KBM-7 (cell line): ENCODE measurements around the gene WIZ.
"Not testable (repeated sequence)": the region's sequence is repeated elsewhere in the genome, so short reads cannot be mapped to it uniquely, and the experiment has no call there.

Source experiments
- DNase-seq: peaks from one replicate; pipeline ENCODE4 v3.0.0-alpha.2; 2015
- in situ Hi-C: fragments of 300-500 bp; cut with MboI; formaldehyde crosslinking; loops from 2 replicates; pipeline ENCODE4 v1.14.3; 2020; ENCODE audit warnings: low sequenced_read_pairs, low pct_unique_long_range_greater_than_20kb, mixed read lengths

Gene WIZ

DNA sequence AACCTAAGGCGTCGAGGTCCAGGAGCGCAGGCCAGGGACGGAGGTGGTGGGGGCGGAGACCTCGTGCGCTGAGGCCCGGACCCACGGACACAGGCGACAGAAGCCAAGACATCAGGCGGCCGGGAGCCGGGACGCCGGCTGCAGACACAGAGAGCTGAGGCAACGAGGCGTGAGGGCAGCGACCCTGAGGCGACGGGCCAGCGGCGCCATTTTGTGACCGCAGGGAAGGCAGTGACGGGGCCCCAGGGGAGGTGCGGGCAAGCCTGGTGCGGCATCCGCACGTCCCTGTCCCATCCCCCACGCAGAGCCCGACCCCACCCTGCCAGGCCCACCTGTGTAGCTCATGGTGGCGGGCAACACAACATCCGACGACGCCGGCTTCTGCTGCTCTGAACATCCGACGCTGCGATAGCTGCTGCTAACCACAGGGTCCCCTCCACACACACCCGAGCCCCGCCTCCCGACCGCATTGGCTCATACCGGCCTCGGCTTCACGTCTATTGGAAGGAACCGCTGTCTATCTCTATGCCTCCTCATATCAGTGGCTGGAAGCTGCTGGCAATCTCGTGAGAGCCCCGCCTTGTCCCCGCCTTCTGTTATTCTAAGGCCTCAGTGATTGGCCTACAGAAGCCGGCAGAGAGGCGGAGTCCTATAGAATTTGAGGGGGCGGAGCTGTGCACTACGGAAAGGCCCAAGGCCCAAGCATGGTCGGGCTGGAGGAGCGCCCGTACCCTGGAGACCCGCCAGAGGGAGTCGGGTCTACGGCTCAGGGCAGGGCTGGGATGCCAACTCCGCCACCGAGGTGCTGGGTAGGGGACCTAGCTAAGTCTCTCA is 31.0 kb downstream of the WIZ start, which contains the start of gene AKAP8L:
AKAP8L (minus strand) TSS at position 410 of the 834 bp plus-strand sequence; CDS start at position 345, 65 bp downstream.
- peak; percentile 100 for DNase-seq
- in situ Hi-C loops: no loop called here

DNA sequence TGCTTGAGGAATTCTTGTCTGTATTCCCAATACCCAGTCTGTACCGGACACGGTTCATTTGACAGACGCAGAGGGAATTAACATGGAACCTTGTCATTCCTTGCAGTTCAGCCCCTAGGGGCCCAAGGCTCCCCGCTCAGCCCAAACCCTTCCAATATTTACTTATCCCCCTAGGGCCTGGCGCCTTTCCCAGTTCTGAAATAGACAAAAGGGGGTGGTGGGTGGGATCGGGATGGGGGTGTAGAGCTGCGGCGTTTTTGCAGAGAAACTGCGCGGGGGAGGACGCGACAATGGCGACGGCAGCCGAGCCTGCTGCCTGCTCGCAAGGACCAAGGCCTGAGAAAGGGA is 31.6 kb downstream of the WIZ start:
- in situ Hi-C loops: no loop called here
- no peak for DNase-seq

DNA sequence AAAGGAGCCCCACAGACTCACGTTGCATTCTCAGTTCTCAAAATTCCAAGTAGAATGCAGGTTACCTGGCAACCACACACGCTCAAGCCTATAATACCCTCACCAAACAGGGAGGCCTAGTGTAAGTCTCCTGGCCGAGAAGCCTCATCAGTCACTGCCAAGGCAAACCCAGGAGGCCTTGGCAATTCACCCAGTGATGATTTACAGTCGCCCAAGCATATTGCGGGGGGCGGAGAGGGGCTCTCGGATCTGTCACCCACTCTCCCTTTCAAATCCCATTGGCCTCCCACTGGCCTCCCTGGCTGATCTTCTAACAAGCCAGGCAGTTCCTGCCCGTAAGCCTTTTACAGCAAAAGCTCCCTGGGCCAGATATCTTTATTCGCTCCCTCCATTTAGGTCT is 32.1 kb downstream of the WIZ start:
- DNase-seq: no peak
- in situ Hi-C loops: no loop called here

DNA sequence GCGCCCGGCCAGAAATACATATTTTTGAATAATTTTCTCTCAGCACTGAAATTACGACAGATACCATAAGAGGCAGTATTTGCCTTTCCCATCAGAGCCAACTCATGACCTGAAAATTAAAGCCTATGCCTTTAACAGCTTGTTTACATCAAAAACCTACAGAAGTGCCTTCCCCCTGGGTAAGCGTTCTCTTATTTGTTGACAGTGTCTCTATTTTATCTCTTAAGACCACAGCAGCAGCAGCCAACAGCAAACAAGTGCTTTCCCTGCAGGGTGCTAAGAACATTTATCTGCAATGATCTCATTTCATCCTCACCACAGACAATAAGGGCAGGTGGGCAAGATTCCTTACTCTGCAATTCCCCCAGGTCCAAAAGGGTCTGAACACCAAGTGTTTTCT is 36.9 kb downstream of the WIZ start:
- DNase-seq: no peak
- in situ Hi-C loops: no loop called here

DNA sequence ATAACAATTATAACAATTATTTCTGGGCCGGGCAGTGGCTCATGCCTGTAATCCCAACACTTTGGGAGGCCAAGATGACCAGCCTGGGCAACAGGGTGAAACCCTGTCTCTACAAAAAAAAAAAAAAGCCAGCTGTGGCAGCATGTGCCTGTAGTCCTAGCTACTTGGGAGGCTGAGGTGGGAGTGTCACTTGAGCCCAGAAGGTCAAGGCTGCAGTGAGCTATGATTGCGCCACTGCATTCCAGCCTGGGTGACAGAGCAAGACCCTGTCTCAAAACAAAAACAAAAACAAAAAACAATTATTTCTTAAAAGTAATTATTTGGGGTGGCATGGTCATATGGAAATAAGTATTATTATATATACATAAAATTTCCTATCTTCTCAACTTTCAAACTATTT is 38.4 kb downstream of the WIZ start:
- in situ Hi-C loops, DNase-seq: not testable (repeated sequence)

DNA sequence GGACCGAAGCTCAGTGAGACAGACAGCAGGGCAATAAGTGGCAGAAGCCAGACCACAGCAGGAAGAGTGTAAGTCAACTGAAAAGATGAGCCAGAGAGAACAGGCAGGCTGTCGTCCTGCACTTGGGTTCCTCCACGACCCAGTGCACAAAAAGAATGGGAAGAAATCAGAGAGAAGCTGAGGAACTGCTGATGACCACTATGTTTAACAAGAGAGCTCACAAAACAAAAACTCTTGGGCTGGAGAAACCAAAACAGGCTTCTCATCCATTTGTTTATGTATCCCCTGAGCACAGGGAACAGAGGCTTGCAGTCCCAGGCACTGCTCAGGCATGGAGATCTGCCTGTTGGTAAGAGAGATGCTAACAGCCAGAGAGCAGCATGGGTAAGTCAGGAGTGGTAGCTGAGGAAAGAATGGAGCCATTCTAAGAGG is 45.0 kb downstream of the WIZ start:
- in situ Hi-C loops: no loop called here
- no peak for DNase-seq

DNA sequence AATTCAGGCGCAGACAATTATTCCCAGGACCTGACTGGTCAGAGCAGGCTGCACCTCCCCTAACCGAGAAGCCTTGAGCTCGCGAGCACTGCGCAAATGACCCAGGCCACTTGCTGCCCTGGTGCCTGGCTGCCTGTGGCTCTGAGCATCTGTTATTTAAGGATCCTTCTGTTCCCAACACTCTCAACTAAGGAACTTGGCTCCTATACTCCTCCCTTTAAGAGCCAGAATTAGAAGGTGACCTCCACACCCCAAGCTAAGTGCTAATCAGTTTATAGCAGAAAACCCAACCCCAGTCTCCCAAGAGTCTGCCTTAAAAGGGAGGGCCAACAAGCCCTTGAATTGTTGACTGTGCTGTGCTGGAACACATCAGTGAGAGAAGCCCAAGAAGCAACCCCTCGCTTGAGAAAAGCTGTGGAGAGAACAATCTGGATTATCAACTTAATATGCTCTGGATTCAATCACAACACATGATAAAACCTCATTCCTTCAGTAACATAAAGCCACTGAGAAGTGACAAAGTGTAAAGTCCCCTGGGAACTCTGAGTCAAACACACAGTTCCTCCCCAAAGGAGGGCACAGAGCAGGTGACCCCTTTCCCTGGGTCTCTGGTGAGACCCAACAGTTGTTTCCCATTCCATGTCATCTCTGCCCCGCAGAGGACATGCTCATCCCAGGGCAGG is 45.5 kb downstream of the WIZ start:
- DNase-seq: no peak
- in situ Hi-C loops: no loop called here

DNA sequence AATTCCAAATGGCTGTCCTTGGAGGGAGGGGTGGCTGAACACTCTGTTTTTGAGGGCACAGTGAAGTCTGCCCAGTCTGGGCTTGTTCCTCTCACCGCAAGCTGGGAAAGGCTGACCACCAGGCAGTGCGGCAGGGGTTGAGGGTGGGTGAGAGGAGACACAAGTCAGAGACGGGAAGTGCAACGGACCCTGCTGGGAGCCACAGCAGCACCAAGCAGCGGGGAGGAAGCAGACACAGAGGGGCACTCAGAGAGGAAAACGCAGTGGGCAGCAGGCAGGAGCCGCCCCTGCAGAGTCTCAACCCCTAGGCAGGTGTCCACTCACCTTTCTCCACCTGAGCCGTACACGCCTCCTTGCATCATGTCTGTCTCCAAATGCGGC is 46.6 kb downstream of the WIZ start:
- DNase-seq: no peak
- in situ Hi-C loops: no loop called here

DNA sequence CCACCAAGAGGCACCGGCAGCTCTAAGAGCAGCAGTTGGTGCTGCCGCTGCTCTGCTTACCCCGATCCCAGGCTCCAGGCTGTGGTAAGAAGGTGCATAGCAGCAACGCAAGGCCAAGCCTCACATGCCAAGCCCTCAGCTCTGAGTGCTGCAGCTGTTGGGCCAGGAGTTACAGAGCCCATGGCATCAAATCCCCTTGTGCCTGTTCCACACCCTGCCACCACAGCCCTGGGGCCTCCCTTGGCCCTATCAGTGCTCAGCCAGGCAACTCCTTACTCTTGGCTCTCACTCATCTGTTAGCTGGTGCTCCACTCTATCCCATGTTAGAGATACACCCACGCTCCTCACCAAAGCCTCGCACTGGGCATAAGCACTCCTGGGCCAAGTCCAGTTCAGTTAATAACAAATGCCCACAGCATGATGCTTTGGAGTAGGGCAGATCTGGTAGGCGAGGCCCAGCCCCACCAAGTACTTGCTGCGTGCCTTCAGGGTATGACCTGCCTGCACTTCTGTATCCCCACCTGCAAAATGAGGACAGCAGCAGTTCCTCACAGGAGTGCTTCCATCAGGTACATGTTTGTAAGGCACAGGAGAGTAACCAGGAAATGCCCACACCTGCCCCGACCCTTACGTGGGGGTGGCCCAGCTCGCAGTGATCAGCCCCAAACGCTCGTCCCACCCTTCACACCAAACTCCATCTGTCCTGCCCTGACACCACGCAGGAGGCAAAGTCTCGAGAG is 47.2 kb downstream of the WIZ start:
- in situ Hi-C loops: no loop called here

DNA sequence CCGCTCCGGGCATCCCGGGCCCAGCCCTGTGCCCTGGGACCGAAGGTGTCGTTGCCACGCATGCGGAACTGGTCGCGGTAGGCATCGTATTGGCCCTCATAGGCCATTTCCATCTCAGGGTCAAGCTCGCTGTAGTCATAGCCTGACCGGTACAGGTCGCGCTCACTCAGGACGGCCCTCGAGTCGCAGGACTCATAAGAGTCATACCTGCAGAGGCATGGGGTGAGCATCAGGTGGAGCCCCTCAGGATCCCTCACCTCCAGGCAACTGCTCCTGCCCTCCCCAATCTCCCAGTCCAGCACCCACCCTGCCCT is 48.4 kb downstream of the WIZ start:
- no peak for DNase-seq
- in situ Hi-C loops: no loop called here

More for the DNA sequence above, 47.2 kb downstream of the WIZ start:
- DNase-seq: no peak

DNA sequence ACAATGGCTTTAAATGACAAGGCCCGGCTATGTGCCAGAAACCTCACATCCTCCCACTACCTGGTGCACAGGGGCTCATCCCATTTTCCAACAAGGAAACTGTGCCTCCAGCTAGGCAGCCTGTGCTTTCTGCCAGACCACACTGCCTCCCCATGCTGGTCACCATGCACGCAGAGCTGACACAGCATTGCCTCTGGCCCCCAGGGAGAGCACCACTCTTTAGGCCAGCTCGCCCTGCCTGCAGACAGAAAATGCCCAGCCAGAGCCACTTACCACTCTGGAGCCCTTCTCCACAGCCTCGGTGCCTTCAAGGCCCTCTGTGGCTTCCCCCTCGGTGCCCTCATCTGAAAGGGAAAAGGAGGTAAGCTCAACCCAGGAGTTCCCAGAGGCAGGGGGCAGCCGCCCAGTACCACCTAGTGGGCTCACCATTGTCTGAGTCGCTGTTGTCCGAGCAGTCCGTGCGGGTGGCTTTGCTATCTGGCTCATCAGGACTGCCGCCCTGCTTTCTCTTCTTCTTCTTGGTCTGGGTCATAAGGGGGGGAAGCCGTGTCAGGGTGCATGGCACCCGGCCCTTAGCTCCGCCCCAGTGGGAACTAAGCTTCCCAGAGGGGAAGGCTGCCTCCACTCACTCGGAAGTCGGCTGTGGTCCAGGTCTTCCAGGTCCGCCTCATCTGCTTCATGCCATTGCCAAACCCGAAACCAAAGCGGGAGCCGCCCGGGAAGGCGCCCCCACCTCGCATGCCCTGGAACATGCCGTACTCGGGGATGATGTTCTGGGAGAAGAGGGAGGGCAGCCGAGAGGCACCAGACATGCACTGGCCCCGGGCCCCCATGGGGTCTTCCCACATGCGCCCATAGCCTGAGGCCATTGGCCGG is 49.0 kb downstream of the WIZ start:
- in situ Hi-C loops: no loop called here
- DNase-seq: no peak

DNA sequence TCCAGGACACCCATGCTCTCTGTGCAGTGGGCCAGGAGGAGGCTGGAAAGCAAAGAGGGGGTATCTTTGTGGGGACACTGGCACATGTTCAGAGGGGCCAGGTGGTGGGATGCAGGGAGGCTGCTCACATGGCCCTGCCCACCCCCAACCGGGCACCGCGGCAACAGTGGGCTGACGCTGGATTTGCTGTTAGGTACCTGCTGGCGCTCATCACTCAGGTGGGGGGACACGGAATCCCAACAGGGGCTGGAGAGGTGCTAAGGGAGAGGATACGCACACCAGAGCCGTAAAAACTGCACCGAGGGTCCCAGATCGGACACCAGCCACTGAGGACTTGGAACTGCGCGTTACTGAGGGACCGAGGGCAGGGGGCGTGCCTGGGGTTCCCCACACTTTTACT is 50.1 kb downstream of the WIZ start:
- in situ Hi-C loops: no loop called here
- no peak for DNase-seq

DNA sequence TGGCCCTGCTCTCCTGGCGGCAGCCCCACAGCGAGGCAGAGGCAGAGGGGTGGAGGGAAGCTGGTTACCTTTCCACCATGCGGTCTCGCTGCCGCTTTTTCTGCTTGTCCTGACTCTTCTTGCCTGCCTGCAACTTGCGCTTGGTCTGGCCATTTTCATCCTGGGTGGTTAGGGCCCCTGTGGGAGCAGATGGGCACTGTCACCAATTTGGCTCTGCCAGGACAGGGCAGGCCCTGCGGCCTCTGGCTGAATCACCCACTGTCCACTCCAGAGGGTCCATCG is 50.6 kb downstream of the WIZ start:
- no peak for DNase-seq
- in situ Hi-C loops: no loop called here

DNA sequence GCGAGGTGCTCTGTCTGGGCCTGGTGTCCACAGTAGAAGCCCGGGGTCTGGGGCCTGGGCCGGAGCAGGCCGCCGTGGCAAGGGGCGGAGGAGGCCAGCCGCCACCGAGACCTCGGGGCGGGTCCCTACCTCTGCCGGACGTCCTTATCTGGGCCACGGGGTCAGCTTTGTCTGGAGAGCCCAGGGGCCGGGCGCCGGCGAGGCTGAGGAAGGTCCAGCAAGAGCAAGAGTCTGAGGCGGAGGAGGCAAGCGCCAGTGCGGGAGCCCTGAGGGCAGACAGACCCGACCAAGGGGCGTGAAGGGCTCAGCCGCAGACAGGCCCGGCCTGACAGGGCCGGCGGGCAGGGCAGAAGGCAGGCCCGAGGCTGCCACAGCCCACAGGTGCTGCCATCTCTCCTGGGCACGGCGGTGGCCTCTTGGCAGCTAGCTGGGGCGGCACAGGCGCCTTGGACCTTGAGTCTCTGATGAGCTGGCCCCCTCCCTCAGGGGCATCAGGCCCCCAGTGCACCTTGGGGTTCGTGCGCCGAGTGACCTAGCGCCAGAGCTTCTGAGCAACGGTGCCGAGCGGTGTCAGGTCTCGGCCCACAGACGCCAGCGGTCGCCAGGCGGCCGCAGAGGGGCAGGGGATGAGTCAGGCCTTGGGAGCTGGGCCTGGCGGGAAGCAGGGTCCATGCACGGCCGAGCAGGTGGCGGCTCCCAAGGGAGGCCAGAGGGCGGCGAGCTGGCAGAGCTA is 51.1 kb downstream of the WIZ start:
- no peak for DNase-seq
- in situ Hi-C loops: no loop called here

DNA sequence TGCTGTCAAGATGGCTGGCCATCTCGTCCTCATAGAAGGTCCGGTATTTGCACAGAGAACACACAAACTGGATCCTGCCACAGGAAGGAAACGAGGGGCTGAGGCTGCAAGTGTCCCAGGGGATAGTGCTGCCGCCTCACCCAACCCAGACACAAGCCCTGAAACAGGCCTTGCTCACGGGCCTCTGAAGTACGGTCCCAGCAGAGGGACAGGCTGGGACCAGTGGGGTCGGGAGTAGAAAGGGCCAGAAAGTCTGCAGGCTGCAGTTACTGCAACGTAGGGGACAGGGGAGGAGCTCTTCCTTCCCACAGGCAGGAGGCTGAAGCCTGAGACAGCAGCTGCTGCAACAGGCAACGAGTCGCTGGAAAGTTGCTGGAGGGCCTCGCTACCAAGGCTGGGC is 52.0 kb downstream of the WIZ start:
- in situ Hi-C loops: no loop called here
- DNase-seq: no peak

DNA sequence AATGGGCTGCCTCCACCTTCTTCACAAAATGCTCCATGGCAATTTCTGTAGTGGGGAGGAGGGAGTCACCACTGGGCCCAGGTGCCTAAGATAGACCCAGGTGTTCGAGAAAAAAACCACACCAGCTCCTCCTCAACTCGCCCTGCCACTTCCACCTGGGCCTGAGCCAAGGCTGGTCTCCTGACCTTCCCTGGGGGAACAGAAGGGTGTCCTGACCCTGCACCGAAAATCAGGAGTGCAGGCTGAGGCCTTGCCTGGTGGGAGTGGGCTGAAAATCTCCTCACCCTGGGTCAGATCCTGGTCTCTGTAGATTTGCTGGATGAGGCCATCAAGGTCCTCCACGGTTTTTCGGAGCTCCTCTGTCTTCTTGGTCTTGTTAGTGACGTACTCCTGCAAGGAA is 52.5 kb downstream of the WIZ start:
- DNase-seq: no peak
- in situ Hi-C loops: no loop called here

DNA sequence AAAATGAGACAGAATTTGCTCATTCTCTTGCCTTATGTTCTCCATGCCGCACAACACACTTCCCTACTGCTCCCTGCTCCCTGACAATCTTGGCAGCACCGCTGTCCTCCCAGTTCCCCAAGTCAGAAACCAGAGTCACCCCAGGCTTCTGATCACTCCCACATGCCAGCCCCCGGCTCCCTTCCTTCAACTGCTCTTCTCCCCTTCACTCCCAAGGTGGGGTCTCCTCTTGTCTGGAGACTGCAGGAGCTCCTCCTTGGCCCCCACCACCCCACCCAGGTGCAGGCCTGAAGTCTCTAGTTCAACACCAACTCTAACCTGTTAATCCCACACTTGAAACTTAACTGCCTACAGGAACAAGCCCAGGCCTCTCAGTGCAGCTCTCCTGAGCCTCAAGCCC is 53.3 kb downstream of the WIZ start:
- in situ Hi-C loops: no loop called here
- no peak for DNase-seq

DNA sequence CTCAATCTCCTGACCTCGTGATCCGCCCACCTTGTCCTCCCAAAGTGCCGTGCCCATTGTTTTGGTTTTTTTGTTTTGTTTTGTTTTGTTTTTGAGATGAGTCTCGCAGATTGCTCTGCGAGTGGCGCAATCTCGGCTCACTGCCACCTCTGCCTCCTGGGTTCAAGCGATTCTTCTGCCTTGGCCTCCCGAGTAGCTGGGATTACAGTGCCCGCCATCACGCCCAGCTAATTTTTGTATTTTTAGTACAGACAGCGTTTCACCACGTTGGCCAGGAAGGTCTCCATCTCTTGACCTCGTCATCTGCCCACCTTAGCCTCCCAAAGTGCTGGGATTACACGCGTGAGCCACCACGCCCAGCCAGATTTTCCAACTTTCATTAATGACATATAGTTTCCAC is 54.5 kb downstream of the WIZ start:
- DNase-seq, in situ Hi-C loops: not testable (repeated sequence)

DNA sequence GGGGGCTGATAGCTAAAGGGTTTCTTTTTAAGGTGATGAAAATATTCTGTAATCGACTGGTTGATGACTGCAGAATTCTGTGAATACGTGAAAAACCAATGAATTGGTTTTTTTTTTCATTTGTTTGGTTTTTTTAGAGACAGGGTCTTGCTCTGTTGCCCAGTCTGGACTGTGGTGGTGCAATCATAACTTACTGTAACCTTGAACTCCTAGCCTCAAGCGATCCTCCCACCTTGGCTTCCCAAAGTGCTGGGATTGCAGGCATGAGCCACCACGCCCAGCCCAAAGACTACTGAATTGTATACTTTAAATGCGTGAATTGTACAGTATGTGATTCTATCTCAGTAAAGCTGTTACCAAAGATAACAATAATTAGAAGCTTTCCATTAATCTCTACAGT is 55.3 kb downstream of the WIZ start:
- no peak for DNase-seq
- in situ Hi-C loops: no loop called here
